ENCODE data around the gene TNFSF12.

The TNFSF12 gene

DNA sequence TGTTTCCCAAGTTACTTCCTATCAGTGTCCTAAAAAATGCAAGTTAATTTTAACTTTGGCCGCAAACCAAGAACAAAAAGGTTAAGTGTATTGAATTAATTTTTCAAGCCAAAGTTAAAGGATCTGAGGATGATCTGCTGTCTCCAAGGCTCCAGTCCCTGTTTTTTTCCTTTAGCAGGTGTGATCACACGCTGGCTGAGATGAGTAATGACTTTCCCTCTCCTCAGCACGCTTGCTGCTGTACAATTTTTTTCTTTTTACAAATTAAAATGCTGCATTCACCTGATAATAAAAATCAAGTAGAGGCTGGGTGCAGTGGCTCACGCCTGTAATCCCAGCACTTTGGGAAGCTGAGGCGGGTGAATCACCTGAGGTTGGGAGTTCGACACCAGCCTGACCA, 3.9 kb upstream of the TNFSF12 start:
- no peak for DNase-seq

DNA sequence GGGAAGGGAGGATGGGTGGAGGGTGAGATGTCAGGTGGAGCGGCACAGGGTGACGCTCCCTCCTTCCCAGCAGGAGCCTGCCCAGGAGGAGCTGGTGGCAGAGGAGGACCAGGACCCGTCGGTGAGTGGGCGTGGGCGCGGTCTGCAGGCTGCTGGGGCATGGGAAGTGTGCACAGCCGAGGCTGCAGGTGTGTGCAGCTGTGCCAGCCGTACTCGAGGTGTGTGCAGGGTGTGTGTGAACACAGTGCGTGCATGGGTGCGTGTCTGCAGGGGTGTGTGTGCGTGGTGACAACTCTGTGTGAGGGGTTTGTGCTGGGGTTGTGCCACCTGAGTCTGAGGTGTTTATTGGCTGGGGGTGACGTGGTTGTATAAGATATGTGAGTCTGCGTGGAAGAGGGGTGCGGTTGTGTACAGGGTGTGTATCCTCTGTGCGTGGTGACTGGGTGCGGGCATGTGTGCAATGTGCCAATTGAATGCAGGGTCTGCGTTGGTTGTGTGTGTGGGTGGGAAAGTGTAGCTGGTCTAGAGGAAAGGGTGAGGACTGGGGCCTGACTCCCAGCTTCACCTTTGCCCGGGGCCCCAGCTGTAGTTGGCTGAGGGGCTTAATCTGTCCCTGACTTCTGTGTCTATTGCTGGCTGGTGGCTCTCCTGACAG, 670 bp downstream of the TNFSF12 start:
- DNase-seq: peak; percentile 48

DNA sequence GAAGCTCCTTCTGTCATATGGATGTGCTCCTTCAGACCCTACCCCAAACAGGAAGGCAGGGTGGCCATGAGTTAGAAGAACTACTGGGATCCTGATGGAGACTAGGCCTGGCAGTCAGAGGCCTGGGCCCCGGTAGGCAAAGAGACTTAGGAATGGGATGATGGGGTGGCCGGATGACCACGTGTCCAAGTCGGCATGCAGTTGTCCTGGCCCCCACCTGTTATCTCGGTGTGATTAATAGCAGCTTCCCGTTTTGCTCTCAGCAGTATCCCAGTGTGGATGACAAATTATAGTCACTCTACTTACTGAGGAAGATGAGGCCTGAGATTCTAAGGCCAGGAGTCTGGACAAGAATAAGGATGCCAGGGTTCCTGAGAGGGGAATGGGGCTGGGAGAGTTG, 1.5 kb downstream of the TNFSF12 start:
- DNase-seq: no peak

DNA sequence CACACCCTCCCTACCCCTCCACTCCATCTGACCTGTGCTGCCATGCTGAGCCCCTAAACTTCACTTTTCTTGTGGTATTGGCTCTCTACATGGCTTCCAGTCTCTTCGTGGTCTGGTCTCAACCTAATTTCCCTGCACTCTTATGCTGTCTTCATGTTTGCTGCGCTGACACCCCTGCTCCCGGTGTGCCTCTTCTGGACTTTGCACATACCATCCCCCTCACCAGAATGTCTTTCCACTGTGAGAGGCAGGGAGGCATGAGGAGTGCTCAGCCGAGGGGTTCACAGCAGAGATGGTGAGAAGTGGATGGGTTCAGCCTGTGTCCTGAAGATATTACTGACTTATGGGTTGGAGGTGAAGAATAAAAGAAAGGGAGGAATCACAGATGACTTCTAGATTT, 2.5 kb downstream of the TNFSF12 start:
- DNase-seq: no peak

DNA sequence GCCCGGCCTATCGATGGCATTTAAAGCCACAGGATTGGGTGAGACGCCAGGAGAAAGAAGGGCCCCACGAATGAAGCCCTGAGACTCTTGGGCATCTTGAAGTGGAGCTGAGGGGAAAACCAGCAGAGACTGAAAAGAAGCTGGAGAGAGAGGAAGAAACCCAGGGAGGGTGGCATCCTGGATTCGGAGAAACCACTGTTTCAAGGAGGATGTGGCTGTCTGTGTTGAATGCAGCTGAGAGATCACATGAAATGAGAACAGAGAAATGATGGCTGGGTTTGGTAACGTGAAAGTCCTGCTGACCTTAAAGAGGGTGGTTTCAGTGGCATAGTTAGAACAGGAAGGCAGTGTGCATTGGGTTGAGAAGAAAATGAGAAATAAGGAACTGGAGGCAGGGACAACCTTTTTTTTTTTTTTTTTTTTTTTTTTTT, 3.8 kb downstream of the TNFSF12 start:
- peak; percentile 59 for DNase-seq

DNA sequence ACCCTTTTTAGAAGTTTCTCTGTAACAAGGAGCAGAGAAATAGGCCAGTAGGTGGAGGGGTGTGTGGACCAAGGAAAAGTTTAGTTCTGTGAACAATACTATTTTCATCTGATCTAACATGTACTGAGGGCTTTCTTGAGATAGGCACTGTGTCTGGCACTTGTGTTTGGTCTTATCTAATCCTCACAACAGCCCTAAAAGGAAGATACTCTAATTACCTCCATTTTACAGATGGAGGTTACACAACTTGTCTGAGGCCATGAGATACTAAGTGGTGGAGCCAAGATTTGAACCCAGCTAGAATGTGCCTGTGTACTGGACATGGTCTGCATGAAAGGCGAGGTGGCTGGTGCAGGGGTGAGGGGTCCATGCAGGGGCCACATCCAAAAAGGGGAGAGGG, 4.5 kb downstream of the TNFSF12 start:
- no peak for DNase-seq

DNA sequence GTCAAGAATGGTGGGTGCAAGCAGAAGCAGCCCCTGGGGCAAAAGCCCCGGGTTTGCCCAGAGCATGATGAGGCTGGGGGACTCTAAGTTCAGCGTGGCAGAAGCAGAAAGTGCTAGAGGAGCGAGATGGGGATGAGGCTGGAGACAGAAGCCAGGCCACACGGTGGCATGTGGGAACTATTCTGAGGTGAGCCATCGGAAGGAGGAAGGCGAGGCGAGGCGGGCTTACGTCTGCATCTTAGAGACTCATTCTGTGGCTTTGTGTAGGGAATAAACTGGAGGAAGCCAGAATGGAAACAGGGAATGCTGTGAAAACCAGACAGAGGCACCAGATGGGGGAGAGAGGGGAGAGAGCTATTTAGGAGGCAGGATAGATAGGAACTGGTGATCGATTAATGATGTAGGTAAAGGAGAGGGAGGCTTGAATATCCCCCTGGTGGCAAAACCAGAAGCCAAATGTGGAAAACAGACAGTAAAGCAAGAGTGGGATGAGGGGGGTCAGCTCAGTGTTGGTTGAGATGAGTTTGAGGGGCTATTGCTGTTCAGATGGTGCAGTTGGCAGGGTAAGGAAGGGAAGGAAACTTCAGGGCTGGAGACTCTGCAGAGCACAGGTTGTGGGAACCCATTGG, 6.6 kb downstream of the TNFSF12 start:
- DNase-seq: no peak

DNA sequence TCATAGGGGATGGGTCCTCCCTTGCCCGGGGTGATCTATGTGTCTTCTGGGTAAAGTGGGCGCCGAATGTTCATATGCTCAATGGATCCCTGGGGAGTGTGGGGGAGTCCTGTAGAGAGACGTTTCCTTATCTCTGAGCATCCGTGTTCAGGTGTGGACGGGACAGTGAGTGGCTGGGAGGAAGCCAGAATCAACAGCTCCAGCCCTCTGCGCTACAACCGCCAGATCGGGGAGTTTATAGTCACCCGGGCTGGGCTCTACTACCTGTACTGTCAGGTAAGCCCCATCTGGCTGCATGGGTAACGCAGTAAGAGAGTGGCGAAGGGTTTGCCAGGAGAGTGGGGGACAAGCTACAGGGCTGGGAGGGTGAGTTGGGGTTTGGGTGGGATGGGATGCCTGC, 7.8 kb downstream of the TNFSF12 start:
- no peak for DNase-seq

DNA sequence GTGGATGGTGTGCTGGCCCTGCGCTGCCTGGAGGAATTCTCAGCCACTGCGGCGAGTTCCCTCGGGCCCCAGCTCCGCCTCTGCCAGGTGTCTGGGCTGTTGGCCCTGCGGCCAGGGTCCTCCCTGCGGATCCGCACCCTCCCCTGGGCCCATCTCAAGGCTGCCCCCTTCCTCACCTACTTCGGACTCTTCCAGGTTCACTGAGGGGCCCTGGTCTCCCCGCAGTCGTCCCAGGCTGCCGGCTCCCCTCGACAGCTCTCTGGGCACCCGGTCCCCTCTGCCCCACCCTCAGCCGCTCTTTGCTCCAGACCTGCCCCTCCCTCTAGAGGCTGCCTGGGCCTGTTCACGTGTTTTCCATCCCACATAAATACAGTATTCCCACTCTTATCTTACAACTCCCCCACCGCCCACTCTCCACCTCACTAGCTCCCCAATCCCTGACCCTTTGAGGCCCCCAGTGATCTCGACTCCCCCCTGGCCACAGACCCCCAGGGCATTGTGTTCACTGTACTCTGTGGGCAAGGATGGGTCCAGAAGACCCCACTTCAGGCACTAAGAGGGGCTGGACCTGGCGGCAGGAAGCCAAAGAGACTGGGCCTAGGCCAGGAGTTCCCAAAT, 8.4 kb downstream of the TNFSF12 start:
- DNase-seq: no peak

DNA sequence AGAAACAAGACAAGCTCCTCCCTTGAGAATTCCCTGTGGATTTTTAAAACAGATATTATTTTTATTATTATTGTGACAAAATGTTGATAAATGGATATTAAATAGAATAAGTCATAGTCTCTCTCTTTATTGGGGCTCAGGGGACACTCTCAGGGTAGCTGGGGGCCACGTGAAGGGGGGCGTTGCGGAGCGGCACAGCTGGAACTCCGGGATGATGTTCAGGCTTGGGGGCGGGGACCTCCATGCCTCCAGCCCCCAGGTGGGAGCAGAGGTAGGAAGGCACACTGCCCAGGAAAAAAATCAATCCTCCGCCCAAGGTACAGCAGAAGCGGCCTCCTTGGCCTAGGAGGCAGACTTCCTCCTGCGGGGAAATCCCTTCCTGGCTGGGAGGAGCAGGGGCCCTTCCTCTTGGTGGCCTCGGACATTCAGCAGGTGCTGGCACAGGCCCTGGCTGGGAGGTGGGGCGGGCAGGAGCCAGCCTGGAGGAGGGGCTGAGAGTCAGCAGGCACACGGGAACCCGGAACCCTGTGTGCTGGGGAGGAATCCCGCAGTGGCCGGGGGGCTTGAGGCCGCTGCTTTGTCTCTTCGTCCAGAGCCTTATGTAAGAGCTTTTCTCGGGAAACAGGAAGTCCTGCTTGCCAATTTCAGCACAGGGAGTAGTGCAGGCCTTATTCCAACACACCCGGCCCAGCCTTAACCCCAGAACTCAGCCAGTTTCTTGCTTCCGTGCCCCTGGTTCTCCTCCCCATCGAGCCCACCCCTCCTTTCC, 9.1 kb downstream of the TNFSF12 start:
- peak; percentile 69 for DNase-seq

DNA sequence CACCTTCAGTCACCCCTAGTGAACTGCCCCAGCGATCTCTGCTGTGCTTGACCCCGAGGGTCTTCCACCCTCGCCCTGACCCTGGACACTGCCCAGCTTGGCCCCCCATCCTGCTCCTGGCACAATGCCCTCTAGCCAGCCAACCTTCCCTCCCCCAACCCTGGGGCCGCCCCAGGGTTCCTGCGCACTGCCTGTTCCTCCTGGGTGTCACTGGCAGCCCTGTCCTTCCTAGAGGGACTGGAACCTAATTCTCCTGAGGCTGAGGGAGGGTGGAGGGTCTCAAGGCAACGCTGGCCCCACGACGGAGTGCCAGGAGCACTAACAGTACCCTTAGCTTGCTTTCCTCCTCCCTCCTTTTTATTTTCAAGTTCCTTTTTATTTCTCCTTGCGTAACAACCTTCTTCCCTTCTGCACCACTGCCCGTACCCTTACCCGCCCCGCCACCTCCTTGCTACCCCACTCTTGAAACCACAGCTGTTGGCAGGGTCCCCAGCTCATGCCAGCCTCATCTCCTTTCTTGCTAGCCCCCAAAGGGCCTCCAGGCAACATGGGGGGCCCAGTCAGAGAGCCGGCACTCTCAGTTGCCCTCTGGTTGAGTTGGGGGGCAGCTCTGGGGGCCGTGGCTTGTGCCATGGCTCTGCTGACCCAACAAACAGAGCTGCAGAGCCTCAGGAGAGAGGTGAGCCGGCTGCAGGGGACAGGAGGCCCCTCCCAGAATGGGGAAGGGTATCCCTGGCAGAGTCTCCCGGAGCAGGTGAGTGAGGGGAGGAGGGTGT, 9.9 kb downstream of the TNFSF12 start, which contains the start of gene TNFSF13:
Gene TNFSF13, plus strand, starts transcription at position 207 of the 776 bp plus-strand sequence. Its CDS starts 290 bp downstream, at position 497.
- DNase-seq: no peak

DNA sequence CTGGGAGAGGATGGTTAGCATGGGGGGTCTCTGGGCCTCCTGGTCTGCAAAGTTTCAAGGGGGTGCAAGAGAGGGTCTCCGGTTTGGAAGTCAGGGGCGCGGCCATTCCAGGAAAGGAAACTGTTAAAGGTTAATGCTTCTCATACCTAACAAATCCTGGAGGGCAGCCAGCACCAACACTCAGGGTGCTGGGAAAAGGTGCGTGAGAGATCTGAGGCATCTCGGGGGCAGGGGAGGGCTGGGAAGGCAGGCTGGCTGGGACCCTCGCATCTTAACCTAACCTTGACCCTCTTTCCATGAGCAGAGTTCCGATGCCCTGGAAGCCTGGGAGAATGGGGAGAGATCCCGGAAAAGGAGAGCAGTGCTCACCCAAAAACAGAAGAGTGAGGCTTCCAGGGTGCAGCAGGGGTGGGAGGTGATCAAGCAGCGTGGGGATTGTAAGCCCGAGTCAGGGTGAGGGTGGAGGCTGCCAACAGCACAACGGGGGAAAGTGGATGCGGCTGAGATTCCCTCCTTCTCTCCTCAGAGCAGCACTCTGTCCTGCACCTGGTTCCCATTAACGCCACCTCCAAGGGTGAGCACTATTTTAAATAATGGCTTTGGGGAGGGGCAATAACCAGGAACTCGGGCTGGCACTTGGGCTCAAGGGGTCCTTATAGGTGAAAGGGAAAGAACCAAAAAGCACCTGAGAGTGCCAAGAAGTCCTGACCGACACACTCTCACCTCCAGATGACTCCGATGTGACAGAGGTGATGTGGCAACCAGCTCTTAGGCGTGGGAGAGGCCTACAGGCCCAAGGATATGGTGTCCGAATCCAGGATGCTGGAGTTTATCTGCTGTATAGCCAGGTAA, 10.7 kb downstream of the TNFSF12 start:
- no peak for DNase-seq

DNA sequence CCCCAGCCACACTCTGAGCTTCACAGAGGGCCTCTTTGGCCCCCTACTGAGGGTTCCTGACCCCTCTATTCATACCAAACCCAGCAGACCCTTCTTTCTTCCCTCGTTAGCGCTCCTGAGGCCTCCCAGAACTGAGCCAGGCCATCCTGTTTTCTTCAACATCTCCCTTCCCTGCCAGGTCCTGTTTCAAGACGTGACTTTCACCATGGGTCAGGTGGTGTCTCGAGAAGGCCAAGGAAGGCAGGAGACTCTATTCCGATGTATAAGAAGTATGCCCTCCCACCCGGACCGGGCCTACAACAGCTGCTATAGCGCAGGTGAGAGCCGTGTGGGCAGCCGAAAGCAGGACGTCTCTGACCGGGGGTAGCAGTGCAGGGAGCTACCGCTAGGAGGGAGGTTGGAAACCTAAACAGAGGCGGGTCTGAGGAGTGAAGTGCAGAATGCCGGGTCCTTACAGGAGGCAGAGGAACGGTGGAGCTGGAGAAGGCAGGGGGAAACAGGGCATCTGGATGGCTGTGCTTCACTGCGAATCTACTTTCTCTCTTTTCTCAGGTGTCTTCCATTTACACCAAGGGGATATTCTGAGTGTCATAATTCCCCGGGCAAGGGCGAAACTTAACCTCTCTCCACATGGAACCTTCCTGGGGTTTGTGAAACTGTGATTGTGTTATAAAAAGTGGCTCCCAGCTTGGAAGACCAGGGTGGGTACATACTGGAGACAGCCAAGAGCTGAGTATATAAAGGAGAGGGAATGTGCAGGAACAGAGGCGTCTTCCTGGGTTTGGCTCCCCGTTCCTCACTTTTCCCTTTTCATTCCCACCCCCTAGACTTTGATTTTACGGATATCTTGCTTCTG, 11.5 kb downstream of the TNFSF12 start:
- DNase-seq: peak; percentile 59

DNA sequence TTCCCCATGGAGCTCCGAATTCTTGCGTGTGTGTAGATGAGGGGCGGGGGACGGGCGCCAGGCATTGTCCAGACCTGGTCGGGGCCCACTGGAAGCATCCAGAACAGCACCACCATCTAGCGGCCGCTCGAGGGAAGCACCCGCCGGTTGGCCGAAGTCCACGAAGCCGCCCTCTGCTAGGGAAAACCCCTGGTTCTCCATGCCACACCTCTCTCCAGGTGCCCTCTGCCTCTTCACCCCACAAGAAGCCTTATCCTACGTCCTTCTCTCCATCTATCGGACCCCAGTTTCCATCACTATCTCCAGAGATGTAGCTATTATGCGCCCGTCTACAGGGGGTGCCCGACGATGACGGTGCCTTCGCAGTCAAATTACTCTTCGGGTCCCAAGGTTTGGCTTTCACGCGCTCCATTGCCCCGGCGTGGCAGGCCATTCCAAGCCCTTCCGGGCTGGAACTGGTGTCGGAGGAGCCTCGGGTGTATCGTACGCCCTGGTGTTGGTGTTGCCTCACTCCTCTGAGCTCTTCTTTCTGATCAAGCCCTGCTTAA, 12.2 kb downstream of the TNFSF12 start:
- DNase-seq: peak; percentile 84

DNA sequence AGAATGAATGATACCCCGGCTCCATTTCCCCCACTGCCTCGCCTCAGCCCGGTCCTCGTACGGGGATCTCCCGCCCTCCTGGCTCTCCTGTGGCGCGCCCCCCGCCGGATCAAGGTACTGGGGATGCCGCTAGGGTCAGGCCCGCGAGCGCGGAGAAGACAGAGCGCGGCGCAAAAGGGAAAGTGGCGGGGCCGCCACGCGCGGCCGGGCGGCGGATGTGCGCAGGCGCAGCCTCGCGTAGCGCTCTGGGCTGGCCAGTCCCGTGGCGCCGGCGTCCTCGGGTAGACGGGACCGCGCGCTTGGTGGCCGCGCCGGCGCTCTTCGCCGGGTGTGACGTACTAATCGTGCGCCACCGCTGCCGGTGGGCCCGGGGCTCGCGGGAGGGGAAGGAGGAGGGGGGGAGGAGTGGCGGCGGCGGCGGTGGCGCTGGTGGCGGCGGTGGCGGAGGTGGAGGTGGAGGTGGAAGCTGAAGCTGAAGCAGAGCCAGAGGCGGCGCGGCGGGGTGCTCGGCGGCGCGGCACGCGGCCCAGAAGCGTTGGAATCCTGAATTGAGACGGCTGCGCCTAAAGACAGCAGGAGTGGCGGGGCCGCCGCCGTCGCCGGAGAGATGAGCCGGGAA, 12.8 kb downstream of the TNFSF12 start, which contains the start of gene SENP3:
Gene SENP3, plus strand, starts transcription at position 331 of the 619 bp plus-strand sequence. CDS start 1,158 bp downstream, outside the sequence.
- DNase-seq: peak; percentile 93

DNA sequence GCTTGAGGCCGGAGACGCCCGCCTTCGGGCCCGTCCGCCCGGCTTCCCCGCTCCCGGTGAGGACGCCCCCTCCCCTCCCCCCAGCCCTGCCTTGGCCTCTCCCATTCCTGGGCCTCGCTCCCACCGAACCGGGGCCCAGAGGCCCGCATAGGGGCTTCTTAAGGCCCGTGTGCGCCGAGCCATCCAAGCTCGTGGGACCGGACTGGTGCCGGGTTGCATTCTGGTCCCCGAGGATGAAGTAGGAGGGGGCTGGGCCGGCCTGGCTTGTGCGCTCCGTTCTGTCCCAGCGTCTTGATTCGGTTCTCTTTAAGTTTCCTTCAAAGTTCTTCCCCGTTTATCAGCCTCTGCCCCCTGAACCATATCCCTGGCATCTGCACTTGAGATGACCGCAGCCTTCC, 13.3 kb downstream of the TNFSF12 start:
- DNase-seq: no peak

DNA sequence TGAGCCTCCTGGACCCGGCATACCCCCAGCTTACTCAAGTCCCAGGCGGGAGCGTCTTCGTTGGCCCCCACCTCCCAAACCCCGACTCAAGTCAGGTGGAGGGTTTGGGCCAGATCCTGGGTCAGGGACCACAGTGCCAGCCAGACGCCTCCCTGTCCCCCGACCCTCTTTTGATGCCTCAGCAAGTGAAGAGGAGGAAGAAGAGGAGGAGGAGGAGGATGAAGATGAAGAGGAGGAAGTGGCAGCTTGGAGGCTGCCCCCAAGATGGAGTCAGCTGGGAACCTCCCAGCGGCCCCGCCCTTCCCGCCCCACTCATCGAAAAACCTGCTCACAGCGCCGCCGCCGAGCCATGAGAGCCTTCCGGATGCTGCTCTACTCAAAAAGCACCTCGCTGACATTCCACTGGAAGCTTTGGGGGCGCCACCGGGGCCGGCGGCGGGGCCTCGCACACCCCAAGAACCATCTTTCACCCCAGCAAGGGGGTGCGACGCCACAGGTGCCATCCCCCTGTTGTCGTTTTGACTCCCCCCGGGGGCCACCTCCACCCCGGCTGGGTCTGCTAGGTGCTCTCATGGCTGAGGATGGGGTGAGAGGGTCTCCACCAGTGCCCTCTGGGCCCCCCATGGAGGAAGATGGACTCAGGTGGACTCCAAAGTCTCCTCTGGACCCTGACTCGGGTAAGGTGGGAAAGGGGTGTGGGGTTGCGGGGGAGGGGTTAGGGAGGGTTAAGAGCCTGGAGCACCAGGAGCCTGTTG, 14.4 kb downstream of the TNFSF12 start:
- no peak for DNase-seq

DNA sequence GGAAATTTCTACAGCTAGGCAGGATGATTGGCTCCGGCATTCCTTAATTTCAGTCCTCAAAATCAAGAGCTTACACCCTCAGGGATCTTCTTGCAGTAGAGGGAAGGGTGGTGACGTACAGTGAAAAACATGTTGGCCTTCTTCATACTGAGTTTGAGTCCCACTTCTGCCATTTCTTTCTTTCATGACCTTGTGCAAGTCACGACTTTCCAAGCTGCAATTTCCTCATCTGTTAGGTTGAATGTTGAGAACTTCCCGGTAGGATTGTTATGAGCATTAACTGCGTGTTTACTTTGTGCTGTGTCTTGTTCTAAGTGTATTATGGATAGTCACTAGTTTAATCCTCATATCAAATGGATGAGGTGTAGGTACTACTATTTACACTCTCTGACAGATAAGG, 20.7 kb downstream of the TNFSF12 start:
- DNase-seq: no peak

DNA sequence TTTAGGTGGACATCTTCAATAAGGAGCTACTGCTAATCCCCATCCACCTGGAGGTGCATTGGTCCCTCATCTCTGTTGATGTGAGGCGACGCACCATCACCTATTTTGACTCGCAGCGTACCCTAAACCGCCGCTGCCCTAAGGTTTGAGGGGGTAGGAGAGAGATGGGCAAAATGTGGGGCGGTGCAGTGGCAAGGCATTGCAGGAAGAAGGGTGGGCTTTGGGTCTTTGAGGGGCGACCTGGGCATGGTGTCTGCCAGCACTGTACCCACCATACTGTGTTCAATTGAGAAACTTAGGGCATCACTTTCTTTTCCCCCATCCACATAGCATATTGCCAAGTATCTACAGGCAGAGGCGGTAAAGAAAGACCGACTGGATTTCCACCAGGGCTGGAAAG, 21.5 kb downstream of the TNFSF12 start:
- DNase-seq: no peak
